K562 (cell line): ENCODE results near the gene ALDH1A3. TPM values are rescaled to one million over a fixed set of nuclear protein-coding genes. Genes with fewer than 3 reads are reported as not detected.

Experiments
- ATAC-seq: fragments of 200-7000 bp; cut with Tn5 transposase; 3 replicates; pipeline ENCODE4 v1.9.1; 2020; ENCODE audit warnings: moderate library complexity
- BruUV-seq: library from RNA; stranded (reverse); fragments of 400-500 nt; replicated peaks from 2 replicates; lab custom pipeline; 2021; lab: Mats Ljungman, UMichigan
- CTCF ChIA-PET: fragments of 300-600 bp; formaldehyde crosslinking; extraction: SDS; loops from one replicate; lab custom pipeline; 2021; ENCODE audit warnings: low intra/inter-chr PET ratio; lab: Yijun Ruan, JAX
- POLR2A ChIA-PET: fragments of 300-600, 350-650 bp; sonication (Branson Sonifier 250); formaldehyde crosslinking; extraction: SDS; loops from one replicate; lab custom pipeline; 2021; ENCODE audit warnings: antibody characterized with exemption, inconsistent platforms; lab: Yijun Ruan, JAX
- DNase-seq, 4 experiments: peaks; one replicate each; pipeline versions ENCODE4 v3.0.0 to v3.0.0-alpha.2; 2011 to 2018; ENCODE audit warnings: low spot score in 3 of 4, mixed read lengths in 3 of 4; ENCODE audit errors: extremely low read depth in 1 of 4
- FAIRE-seq: peaks from 2 replicates; lab custom pipeline; 2011; peaks lifted over from hg19 to GRCh38; lab: Jason Lieb, UNC
- H2AFZ ChIP-seq: 2 replicates; pipeline ENCODE4 v1.6.0; 2011; ENCODE audit warnings: low read depth, low read length, control low read depth, inconsistent platforms
- H3K27ac ChIP-seq: fragments of 200-600 bp; 3 replicates; pipeline ENCODE4 v1.8.0; 2011; ENCODE audit warnings: low read depth, mild to moderate bottlenecking, control low read depth, inconsistent platforms, low read length, moderate library complexity, mixed read lengths; ENCODE audit errors: extremely low read depth
- H3K27me3 ChIP-seq, 2 experiments: fragments of 300-600 bp in 1 of 2; 2 replicates in 1 of 2; 3 replicates in 1 of 2; pipeline versions ENCODE4 v1.6.0 to v1.8.0; 2011; ENCODE audit warnings: inconsistent platforms in 2 of 2, low read length in 2 of 2, mild to moderate bottlenecking in 1 of 2, mixed read lengths in 1 of 2, moderate library complexity in 1 of 2; ENCODE audit not compliant: control insufficient read depth in 2 of 2, insufficient read depth in 2 of 2
- H3K36me3 ChIP-seq: fragments of 300-600 bp; 3 replicates; pipeline ENCODE4 v1.8.0; 2011; ENCODE audit warnings: mild to moderate bottlenecking, low read length, inconsistent platforms; ENCODE audit not compliant: control insufficient read depth, insufficient read depth
- H3K4me1 ChIP-seq, 2 experiments: fragments of 200-600 bp in 1 of 2; replicated peaks in 1 of 2; 2 replicates in 1 of 2; 3 replicates in 1 of 2; pipeline versions ENCODE4 v1.5.1 to v1.8.0; 2011; ENCODE audit warnings: inconsistent platforms in 2 of 2, low read length in 2 of 2, mild to moderate bottlenecking in 1 of 2, mixed read lengths in 1 of 2, moderate library complexity in 1 of 2; ENCODE audit not compliant: control insufficient read depth in 2 of 2, insufficient read depth in 2 of 2
- H3K4me2 ChIP-seq: 2 replicates; pipeline ENCODE4 v1.6.1; 2011; ENCODE audit warnings: low read length, control low read depth, inconsistent platforms, mixed read lengths; ENCODE audit not compliant: insufficient read depth
- H3K4me3 ChIP-seq: fragments of 200-600 bp; sonication (generic), shearing (Covaris generic); 2 replicates; pipeline ENCODE4 v1.5.1; 2016; ENCODE audit warnings: control low read depth, inconsistent platforms
- H3K79me2 ChIP-seq: fragments of 200-600 bp; 3 replicates; pipeline ENCODE4 v1.8.0; 2011; ENCODE audit warnings: low read length, inconsistent platforms; ENCODE audit not compliant: control insufficient read depth, insufficient read depth
- H3K9ac ChIP-seq, 2 experiments: 2 replicates each; pipeline versions ENCODE4 v1.6.0 to v1.6.1; 2011; ENCODE audit warnings: low read depth in 2 of 2, low read length in 2 of 2, control low read depth in 1 of 2, inconsistent platforms in 1 of 2, mild to moderate bottlenecking in 1 of 2, mixed read lengths in 1 of 2; ENCODE audit not compliant: insufficient read depth in 1 of 2
- H3K9me1 ChIP-seq: one replicate; pipeline ENCODE4 v1.6.0; 2011; ENCODE audit warnings: inconsistent platforms, mild to moderate bottlenecking, low read length, moderate library complexity; ENCODE audit not compliant: control insufficient read depth, insufficient read depth
- H3K9me3 ChIP-seq: replicated peaks from 2 replicates; pipeline ENCODE4 v1.5.1; 2011; ENCODE audit warnings: low read depth, low read length, inconsistent platforms; ENCODE audit not compliant: control insufficient read depth, insufficient read depth
- H4K20me1 ChIP-seq: replicated peaks from 2 replicates; pipeline ENCODE4 v1.6.1; 2011; ENCODE audit warnings: low read length, inconsistent platforms, mixed read lengths; ENCODE audit not compliant: control insufficient read depth, insufficient read depth
- CAMTA2 ChIP-seq: fragments of 250-450 bp; sonication (Bioruptor Pico); conservative IDR thresholded peaks from 2 replicates; pipeline ENCODE4 v1.5.1; 2022
- CREB5 ChIP-seq: fragments of 250-450 bp; sonication (Bioruptor Pico); IDR thresholded peaks from 2 replicates; pipeline ENCODE4 v1.5.0; 2020; ENCODE audit warnings: mild to moderate bottlenecking
- ETV1 ChIP-seq: fragments of 450-650 bp; conservative IDR thresholded peaks from 2 replicates; pipeline ENCODE4 v1.6.1; 2016; ENCODE audit warnings: missing genetic modification characterization, control low read depth, low read depth, missing compliant biosample characterization
- FIP1L1 ChIP-seq: fragments of 200-400 bp; formaldehyde crosslinking; IDR thresholded peaks from 2 replicates; pipeline ENCODE4 v1.6.1; 2018; ENCODE audit warnings: mild to moderate bottlenecking, low read depth, low read length; ENCODE audit not compliant: poor library complexity, severe bottlenecking
- GTF2E2 ChIP-seq: fragments of 200-800 bp; sonication (Bioruptor generic); IDR thresholded peaks from 2 replicates; pipeline ENCODE4 v1.6.1; 2016; ENCODE audit warnings: missing genetic modification characterization, missing compliant biosample characterization
- KDM2B ChIP-seq: fragments of 250-450 bp; sonication (Bioruptor Pico); IDR thresholded peaks from 2 replicates; pipeline ENCODE4 v1.8.0; 2021; ENCODE audit warnings: mild to moderate bottlenecking, moderate library complexity
- MAZ ChIP-seq, 2 experiments: fragments of 450-650 bp in 1 of 2; sonication (generic) in 1 of 2; formaldehyde crosslinking; IDR thresholded peaks in 1 of 2; conservative IDR thresholded peaks in 1 of 2; 2 replicates each; pipeline versions ENCODE4 v1.4.0 to v1.5.0; 2020; ENCODE audit warnings: mild to moderate bottlenecking in 1 of 2, missing genetic modification reagents in 1 of 2
- MTA1 ChIP-seq: fragments of 450-650 bp; IDR thresholded peaks from 2 replicates; pipeline ENCODE4 v1.6.1; 2017; ENCODE audit warnings: borderline replicate concordance
- NCOA1 ChIP-seq: fragments of 450-650 bp; IDR thresholded peaks from 2 replicates; pipeline ENCODE4 v1.6.1; 2016; ENCODE audit warnings: low read depth
- NELFE ChIP-seq: IDR thresholded peaks from 2 replicates; pipeline ENCODE4 v1.6.1; 2011; ENCODE audit warnings: mild to moderate bottlenecking; ENCODE audit not compliant: insufficient read depth, insufficient read length
- POLR2AphosphoS2 ChIP-seq: IDR thresholded peaks from 2 replicates; pipeline ENCODE4 v1.6.1; 2012; ENCODE audit warnings: low read length, improper control_type of control experiment
- POLR2H ChIP-seq: IDR thresholded peaks from 2 replicates; pipeline ENCODE4 v1.6.1; 2016; ENCODE audit warnings: missing genetic modification characterization, low read depth, mild to moderate bottlenecking, control low read depth, missing compliant biosample characterization, moderate library complexity
- PREB ChIP-seq: sonication (generic); formaldehyde crosslinking; IDR thresholded peaks from 2 replicates; pipeline ENCODE4 v1.8.1; 2023; ENCODE audit warnings: mild to moderate bottlenecking, missing genetic modification reagents
- RBM17 ChIP-seq: fragments of 200-400 bp; formaldehyde crosslinking; IDR thresholded peaks from 2 replicates; pipeline ENCODE4 v1.6.1; 2017; ENCODE audit warnings: low read depth, mild to moderate bottlenecking, low read length, borderline replicate concordance
- TEAD2 ChIP-seq: fragments of 450-650 bp; IDR thresholded peaks from 2 replicates; pipeline ENCODE4 v1.6.1; 2016; ENCODE audit warnings: missing genetic modification characterization, control low read depth, missing compliant biosample characterization
- ZNF316 ChIP-seq: fragments of 450-650 bp; IDR thresholded peaks from 2 replicates; pipeline ENCODE4 v1.6.1; 2016
- ZNF41 ChIP-seq: fragments of 250-450 bp; sonication (Bioruptor Pico); conservative IDR thresholded peaks from 2 replicates; pipeline ENCODE4 v1.4.0; 2020; ENCODE audit warnings: mild to moderate bottlenecking
- ZNF79 ChIP-seq: fragments of 250-450 bp; sonication (Bioruptor Pico); IDR thresholded peaks from 2 replicates; pipeline ENCODE4 v1.4.0; 2020; ENCODE audit warnings: low read depth, mild to moderate bottlenecking, moderate library complexity
- ZSCAN32 ChIP-seq: fragments of 450-650 bp; formaldehyde crosslinking; IDR thresholded peaks from 2 replicates; pipeline ENCODE4 v1.4.0; 2020; ENCODE audit warnings: mild to moderate bottlenecking, moderate library complexity
- WGBS: fragments of 100-300 bp; shearing (Covaris generic); methylation state at CpG from one replicate; pipeline ENCODE4 v1.1.6; 2016; ENCODE audit warnings: low coverage, mixed read lengths; ENCODE audit not compliant: insufficient coverage; ENCODE audit errors: missing lambda C conversion rate; 5-methylcytosine and 5-hydroxymethylcytosine counted together
- in situ Hi-C: fragments of 300-500 bp; cut with MboI; formaldehyde crosslinking; loops from 4 replicates; pipeline ENCODE4 v1.15.0; 2018; ENCODE audit warnings: inconsistent platforms, mixed read lengths
- intact Hi-C: fragments of 100-400 bp; cut with micrococcal nuclease; formaldehyde crosslinking; loops from 2 replicates; pipeline ENCODE4 v1.14.2; 2022
- polyA plus RNA-seq, 8 experiments: library from polyadenylated mRNA; depleted of rRNA in 4 of 8; stranded (reverse) in 5 of 8; unstranded in 3 of 8; fragments of >200 nt; fragmentation: Nextera tagmentation in 2 of 8; fragmentation: Illumina TruSeq in 1 of 8; extraction: Ambion mirVana in 2 of 8; extraction: Trizol in 1 of 8; gene quantifications; 2 replicates each; pipeline versions ENCODE4 v1.2.1 to v1.2.3, GENCODE V29; 2011 to 2014; ENCODE audit warnings: inconsistent platforms in 1 of 8, missing spikeins in 1 of 8
- total RNA-seq, 7 experiments: library from RNA; depleted of rRNA in 6 of 7; stranded (reverse); fragments of >200 nt in 6 of 7; fragmentation: Illumina TruSeq in 2 of 7; extraction: Trizol in 2 of 7; gene quantifications; 2 replicates each; pipeline versions ENCODE4 v1.2.1 to v1.2.3, GENCODE V29; 2011 to 2021; ENCODE audit warnings: low replicate concordance in 1 of 7

Gene ALDH1A3
- total and polyA plus RNA-seq, 9 of the 15 experiments (the other 6 are each of a cell fraction or from before 2014, with no cell fraction given), result 0.38 TPM; not detected in 8

DNA sequence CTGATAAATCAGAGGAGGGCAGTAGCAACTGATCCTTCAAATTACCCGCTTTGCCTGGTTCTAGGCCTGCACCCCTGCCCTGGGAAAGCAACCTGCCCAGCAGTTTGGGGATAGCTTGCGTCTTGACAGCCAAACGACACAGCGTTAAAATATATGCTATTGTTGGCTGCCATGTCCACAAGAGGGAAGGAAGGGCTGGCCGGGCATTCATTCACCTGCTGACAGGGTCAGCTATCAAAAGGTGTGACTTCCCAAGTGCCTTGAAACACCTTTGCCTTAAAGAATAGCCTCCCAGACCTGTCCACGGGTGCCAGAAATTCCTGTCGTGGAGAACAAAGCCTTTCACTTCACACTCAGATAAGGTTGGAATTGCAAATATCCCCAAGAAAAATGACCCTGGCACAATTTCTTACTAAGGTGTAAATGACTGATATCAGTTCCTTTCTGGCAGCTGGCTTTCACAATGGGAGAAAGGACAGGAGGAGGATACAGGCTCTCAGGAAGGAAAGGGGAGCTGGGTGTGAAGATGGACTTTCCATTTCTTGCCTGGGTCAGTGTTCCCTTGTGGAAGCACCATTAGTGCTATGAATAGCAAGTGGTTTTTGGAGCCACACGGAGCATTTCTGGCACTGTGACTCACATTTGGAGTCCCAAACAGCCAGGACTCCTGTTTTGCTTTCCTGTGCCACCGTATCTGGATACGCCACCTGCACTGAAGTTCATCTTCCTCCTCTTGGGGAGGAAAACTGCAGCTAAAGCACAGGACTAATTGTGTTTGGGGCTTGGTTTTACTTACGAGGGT lies 19.2 kb downstream of the ALDH1A3 start (continued):
- no peak for TF ChIP-seq GTF2E2 (tag)
- no peak for TF ChIP-seq CREB5
- no peak for TF ChIP-seq ZNF41 (CRISPR knock-in tag)
- TF ChIP-seq, all 486 proteins: peak for 0

DNA sequence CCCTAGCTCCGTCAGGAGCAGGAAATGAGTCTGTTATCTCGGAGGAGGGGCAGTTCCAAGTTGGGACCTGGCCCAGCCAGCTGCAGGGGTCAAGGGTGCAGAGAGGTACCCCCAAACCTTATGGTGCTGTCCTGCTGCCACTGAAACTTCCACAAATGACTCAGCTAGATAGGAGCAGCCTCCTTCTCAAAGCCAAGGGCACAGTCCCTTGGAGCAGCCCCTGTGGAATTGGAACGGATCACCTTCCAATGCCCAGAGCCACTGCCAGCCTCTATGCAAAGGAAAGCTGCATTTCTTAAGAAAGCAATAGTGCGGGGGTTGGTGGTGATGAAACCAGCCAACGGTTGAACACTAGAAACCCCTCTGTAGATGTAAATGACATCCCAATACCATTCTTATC lies 20.0 kb downstream of the ALDH1A3 start:
- no peak for FAIRE-seq
- no peak for DNase-seq

More for the DNA sequence above, 20.0 kb downstream of the ALDH1A3 start:
- CTCF ChIA-PET, result no interaction called here
- in situ Hi-C loops, result no loop called here
- no peaks in the 10 kb centered on the region for H3K9me1 ChIP-seq
- no peak overlapping the region for H3K9ac ChIP-seq
- POLR2A ChIA-PET, result interaction anchor here (0.7 kb wide), 1 partner anchor 691 kb away, joined by 3 read pairs; no protein-coding TSS in a partner anchor
- no peak for ATAC-seq
- WGBS, result 1% methylated on average over 5 of the region's 5 CpGs
- H3K4me3 ChIP-seq, result no peak overlapping the region
- no TSS peak for BruUV-seq
- H3K27ac ChIP-seq, result no peak overlapping the region
- H2AFZ ChIP-seq, result no peak overlapping the region
- H3K4me2 ChIP-seq, result no peak overlapping the region
- H3K79me2 ChIP-seq, result no peaks in the 10 kb centered on the region
- peaks cover 32 to 68% of the 10 kb centered on the region in 2 experiments for H3K27me3 ChIP-seq
- H3K9me3 ChIP-seq, result no peaks in the 10 kb centered on the region
- no peaks in the 10 kb centered on the region for H3K4me1 ChIP-seq
- no peaks in the 10 kb centered on the region; the same call in 1 of the 2 replicates for H4K20me1 ChIP-seq
- H3K36me3 ChIP-seq, result no peaks in the 10 kb centered on the region
- no peak for TF ChIP-seq MAZ (CRISPR knock-in tag; conservative IDR thresholded peaks at IDR 0.05 in 1 of 2, IDR thresholded peaks at IDR 0.05 in 1 of 2)
- no peak for TF ChIP-seq RBM17
- TF ChIP-seq POLR2H (tag), result no peak
- no peak for TF ChIP-seq FIP1L1
- TF ChIP-seq PREB (CRISPR knock-in tag), result no peak
- no peak for TF ChIP-seq POLR2AphosphoS2
- no peak for TF ChIP-seq NELFE
- TF ChIP-seq ZSCAN32, result no peak
- no peak for TF ChIP-seq TEAD2 (tag)
- no peak for TF ChIP-seq MTA1
- TF ChIP-seq ZNF79 (CRISPR knock-in tag), result no peak
- TF ChIP-seq NCOA1, result no peak
- TF ChIP-seq KDM2B (CRISPR knock-in tag), result no peak
- no peak for TF ChIP-seq ETV1 (tag)
- TF ChIP-seq ZNF316, result no peak
- TF ChIP-seq CAMTA2 (CRISPR knock-in tag), result no peak
- TF ChIP-seq, all 486 proteins: peak for 0
- intact Hi-C loops, result no loop called here
